Panc1 (cell line): Measurements from ENCODE around the gene SH3BP4.

ENCODE experiments used
- CTCF ChIP-seq: fragments of 450-650 bp; IDR thresholded peaks from 2 replicates; pipeline ENCODE4 v1.5.1; 2017; ENCODE audit warnings: mild to moderate bottlenecking
- POLR2AphosphoS5 ChIP-seq: IDR thresholded peaks from 2 replicates; pipeline ENCODE4 v1.6.1; 2012; ENCODE audit warnings: mild to moderate bottlenecking, low read depth, low read length, moderate library complexity

DNA sequence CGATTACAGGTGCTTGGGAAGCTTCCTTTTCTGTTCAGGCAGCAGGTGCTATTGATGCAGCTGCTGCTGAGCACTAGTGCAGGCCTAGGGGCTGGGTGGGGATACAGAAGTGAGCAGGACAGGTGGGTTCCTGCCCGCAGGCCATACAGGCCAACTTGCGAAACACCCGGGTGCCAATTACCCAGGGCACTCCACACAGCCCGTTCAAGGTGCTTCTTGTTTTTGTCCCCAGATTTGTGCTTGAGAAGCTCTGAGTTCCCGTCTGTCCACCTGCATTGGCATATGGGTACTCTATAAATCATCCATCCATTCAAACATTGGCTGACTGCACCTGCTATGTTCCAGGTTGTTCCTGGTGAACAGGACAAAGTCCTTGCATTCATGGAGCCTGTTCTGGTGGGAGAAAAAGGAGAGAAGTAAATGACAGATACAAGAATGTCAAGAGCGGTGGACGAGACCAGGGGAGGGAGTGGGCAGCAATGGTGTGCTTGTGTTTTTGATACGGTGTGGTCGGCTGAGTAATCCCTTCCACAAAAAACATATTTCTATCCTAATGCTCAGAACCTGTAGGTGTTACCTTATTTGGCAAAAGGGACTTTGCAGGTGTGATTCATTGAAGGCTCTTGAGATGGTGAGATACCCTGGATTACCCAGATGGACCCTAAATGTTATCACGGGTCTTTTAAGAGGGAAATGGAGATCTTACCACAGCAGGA, 31.4 kb downstream of the SH3BP4 start:
- TF ChIP-seq CTCF (no peak), POLR2AphosphoS5 (no peak; the same call in 1 of the 2 replicates)
